ENCODE measurements around the gene UNC119. TPM values are rescaled to one million over a fixed set of nuclear protein-coding genes. Genes with fewer than 3 reads are reported as not detected.

Gene UNC119
- total RNA-seq, 4 donors from 2014 or later = 17.5 to 28.7 (median 20.3) TPM

DNA sequence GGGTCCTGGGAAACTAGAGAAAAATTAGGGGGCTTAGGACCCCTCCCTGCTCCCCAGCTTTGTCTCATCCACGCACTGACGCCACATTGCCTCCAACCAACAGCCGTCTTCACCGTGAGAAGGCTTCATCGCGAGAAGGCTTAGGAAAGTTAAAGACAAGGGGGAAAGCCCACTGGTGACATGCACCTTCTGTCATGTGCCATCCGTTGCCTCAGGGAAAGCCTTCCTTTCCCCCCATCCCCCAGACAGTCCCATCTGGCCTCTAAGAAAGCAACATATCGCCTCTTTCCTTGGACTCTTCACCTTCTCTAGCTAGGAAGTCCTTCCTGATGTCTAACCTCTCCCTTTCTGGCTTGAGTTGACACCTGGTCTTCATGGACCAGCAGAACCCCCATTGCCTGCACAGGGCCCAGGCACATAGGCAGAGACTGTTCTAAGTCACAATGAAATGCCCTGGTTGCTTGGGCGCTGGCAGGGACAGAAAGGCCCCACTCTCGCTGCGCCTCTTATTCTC lies 44.2 kb downstream of the UNC119 start:
- ATAC-seq = no peak
- H3K27me3 ChIP-seq = peaks cover 80% of the 10 kb centered on the region
- WGBS, 2 donors (ENCODE audit: low coverage in 1 of 2) = 50 to 51% methylated on average over 1 to 8 of the region's 11 CpGs
- H3K27ac ChIP-seq = no peak overlapping the region
- H3K4me1 ChIP-seq = no peaks in the 10 kb centered on the region
- no peak overlapping the region for H3K4me3 ChIP-seq
- H3K36me3 ChIP-seq = no peaks in the 10 kb centered on the region
- no peaks in the 10 kb centered on the region for H3K9me3 ChIP-seq
- no peak for TF ChIP-seq POLR2AphosphoS5 (IDR thresholded peaks at IDR 0.05)
- no peak for TF ChIP-seq POLR2A (IDR thresholded peaks at IDR 0.05)
- no peak for TF ChIP-seq CTCF (IDR thresholded peaks at IDR 0.05)
- TF ChIP-seq EP300 (IDR thresholded peaks at IDR 0.05) = no peak

DNA sequence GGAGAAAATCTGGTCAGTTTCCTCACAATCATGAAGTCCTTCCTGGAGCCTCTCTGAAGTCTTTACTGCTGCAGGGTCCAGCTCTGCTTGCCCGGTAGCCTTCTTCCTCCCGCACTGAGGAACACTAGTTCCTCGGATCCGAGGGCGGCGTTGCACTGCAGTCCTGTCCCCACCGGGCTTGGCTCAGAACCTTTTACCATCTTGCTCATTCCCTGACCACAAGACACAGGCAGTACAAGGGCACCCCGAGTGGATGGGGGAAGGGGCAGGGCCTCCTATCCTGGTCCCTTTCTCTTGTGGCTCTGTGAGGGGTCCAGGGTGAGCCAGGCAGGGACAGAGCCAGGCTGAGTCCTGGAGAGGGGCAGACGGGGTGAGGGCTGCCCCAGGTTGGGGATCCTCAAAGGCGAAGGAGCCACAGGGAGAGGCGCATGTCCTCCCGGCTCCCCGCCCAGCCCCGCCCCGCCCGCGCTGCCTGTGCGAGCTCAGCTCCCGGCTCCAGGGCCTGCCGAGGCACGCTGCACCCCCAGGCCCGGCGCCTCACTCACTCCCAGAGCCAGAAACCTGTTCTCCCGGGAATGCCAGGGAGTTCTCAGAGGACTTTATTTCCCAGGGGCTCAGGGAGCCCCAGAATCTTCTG lies 44.7 kb downstream of the UNC119 start:
- 0% methylated on average over 3 of the region's 24 CpGs; no CpG with 5 or more reads in 1 of the 2 donors for WGBS, 2 donors (ENCODE audit: low coverage in 1 of 2)
- no peak for ATAC-seq
- Histone ChIP-seq H3K9me3 (no peaks in the 10 kb centered on the region), H3K4me1 (no peaks in the 10 kb centered on the region), H3K4me3 (no peak overlapping the region), H3K27me3 (peaks cover 76% of the 10 kb centered on the region), H3K36me3 (no peaks in the 10 kb centered on the region), H3K27ac (no peak overlapping the region)
- TF ChIP-seq CTCF (IDR thresholded peaks at IDR 0.05) = no peak

- Histone ChIP-seq H3K36me3 (no peaks in the 10 kb centered on the region), H3K4me1 (no peaks in the 10 kb centered on the region), H3K27ac (no peak overlapping the region), H3K9me3 (no peaks in the 10 kb centered on the region), H3K4me3 (no peak overlapping the region), H3K27me3 (peaks cover 68% of the 10 kb centered on the region)
- ATAC-seq = no peak
- 100% methylated on average over 1 of the region's 14 CpGs; no CpG with 5 or more reads in 1 of the 2 donors for WGBS, 2 donors (ENCODE audit: low coverage in 1 of 2)
- no peak for TF ChIP-seq POLR2A (IDR thresholded peaks at IDR 0.05)
- TF ChIP-seq POLR2AphosphoS5 (IDR thresholded peaks at IDR 0.05) = no peak
- no peak for TF ChIP-seq EP300 (IDR thresholded peaks at IDR 0.05)
- TF ChIP-seq CTCF (IDR thresholded peaks at IDR 0.05) = no peak
Observed at GRCh38 chr17:28506763-28507487, 45.5 kb downstream of the UNC119 start.

DNA sequence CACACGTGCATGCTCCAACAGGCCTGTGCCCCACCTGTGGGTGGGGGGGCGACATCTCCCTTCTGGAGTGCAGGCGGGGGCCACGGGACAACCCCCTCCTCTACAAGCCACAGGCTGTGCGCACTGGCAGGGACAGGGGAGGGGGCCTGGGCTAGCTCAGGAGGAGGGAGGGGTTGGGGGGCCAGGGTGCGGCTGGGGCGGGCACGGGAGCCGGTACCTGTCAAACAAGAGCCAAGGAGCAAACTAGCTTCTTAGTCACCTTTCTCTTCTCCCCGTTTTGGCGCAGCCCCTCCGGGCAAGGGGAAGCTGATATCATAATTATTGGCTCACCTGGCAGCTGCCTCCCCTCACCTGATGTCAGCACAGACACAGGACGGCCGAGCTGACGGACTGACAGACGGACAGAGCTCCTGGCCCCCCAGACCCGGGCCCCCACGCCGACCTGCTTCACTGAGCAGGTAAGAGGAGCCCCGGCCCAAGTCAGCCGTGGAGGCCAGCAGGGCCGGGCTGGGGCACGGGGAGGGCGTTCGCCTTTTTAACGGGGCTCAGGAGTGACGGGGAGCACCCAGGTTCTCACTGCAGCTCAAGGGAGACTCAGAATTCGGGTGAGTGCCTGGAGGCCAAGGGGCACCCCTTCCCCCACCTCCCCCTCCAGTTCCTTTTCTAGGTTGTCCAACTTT lies 46.3 kb downstream of the UNC119 start, which contains the start of gene FOXN1:
TSS of gene FOXN1 (plus strand) at position 363 of the 680 bp plus-strand sequence. CDS start 17,622 bp downstream, outside the sequence.
- no peak for ATAC-seq
- H3K9me3 ChIP-seq = no peaks in the 10 kb centered on the region
- peaks cover 0 to 4% (median 0%) of the 10 kb centered on the region in 3 donors for H3K4me1 ChIP-seq
- no peaks in the 10 kb centered on the region for H3K36me3 ChIP-seq
- H3K27ac ChIP-seq = no peak within 1 kb of the TSS
- H3K4me3 ChIP-seq = no peak within 1 kb of the TSS
- TF ChIP-seq EP300 (IDR thresholded peaks at IDR 0.05) (no peak), CTCF (IDR thresholded peaks at IDR 0.05) (no peak), POLR2A (IDR thresholded peaks at IDR 0.05) (no peak), POLR2AphosphoS5 (IDR thresholded peaks at IDR 0.05) (no peak)
- peaks cover 60% of the 10 kb centered on the region for H3K27me3 ChIP-seq
- 48 to 76% methylated on average over 3 to 7 of the region's 28 CpGs for WGBS, 2 donors (ENCODE audit: low coverage in 1 of 2)
